GM21390 (cell line): ENCODE measurements around the gene MICA.
"Not testable (repeated sequence)": the region's sequence is repeated elsewhere in the genome, so short reads cannot be mapped to it uniquely, and the experiment has no call there.

Source experiments
- ATAC-seq: cut with Tn5 transposase; IDR thresholded peaks from one replicate; pipeline ENCODE4 v1.9.1; 2021; ENCODE audit not compliant: unreplicated experiment

Gene MICA

DNA sequence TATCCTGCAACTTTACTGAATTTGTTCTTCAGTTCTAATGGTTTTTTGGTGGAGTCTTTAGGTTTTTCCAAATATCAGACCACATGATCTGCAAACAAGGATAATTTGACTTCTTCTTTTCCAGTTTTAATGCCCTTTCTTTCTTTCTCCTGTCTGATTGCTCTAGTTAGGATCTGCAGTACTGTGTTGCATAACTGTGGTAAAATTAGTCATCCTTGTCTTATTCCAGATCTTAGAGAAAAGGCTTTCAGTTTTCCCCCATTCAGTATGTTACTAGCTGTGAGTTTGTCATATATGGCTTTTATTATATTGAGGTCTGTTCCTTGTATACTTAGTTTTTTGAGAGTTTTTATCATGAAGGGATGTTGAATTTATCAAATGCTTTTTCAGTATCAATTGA is 4.3 kb downstream of the MICA start:
- ATAC-seq: no peak

DNA sequence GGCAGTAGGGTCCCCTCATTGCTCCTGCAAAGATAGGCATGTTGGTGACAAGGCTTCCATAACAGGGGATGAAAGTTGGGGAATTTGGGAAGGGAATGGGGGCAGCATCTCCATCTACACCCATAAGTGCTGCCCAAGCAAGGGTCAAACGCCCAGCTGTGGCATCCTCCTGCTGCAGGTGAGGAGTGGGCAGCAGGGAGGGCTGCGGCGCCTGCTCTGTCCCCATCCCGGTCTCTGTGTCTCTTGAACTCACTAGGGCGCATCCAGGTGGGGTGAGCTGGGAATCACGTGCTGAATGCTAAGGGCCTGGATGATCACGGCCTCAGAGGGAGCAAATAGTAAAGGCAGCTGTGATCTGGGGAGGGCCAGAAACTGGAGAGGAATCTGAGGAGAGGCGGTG is 9.1 kb downstream of the MICA start:
- no peak for ATAC-seq

DNA sequence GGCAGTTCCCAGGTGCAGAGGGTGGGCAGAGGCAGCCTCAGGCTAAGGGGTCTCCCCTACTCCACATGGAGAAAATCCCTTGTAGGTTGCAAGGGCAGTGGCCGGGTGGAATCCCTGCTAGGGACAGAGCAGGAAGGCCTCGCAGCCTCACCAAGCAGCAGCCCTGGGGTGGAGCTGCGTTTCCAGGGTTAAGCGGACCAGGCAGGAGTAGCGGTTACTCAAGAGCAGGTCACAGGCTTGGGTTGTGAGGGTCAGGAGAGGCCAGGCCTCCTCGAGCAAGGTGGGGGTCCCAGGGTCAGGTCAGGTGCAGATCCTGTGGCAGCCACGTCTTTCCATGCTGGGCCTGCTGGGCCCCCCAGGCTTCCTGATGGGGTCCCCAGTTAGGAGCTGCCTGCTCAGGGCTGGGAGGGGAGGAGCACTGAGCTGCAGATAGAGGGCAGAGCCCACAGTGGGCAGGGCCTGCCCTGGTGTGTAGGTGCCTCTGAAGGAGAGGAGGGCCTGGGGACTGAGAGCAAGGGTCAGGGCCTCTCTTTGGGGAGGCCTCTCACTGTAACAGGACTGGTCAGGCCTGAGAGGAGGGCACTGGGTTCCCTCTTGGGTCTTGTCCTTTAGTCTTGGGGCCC is 10.9 kb downstream of the MICA start:
- ATAC-seq: not testable (repeated sequence)

DNA sequence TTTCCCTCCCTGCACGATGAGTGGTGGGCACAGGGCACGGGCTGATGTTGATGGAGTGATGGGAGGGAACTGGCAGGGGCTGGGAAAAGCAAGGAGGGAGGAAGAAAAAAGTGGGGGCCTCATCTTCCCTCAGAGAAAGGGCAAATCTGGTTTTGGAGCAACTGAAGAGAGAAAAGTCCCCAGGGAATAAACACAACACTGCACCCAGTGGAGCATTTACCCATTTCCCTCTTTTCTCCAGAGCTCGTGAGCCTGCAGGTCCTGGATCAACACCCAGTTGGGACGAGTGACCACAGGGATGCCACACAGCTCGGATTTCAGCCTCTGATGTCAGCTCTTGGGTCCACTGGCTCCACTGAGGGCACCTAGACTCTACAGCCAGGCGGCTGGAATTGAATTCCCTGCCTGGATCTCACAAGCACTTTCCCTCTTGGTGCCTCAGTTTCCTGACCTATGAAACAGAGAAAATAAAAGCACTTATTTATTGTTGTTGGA is 11.4 kb downstream of the MICA start:
- no peak for ATAC-seq

DNA sequence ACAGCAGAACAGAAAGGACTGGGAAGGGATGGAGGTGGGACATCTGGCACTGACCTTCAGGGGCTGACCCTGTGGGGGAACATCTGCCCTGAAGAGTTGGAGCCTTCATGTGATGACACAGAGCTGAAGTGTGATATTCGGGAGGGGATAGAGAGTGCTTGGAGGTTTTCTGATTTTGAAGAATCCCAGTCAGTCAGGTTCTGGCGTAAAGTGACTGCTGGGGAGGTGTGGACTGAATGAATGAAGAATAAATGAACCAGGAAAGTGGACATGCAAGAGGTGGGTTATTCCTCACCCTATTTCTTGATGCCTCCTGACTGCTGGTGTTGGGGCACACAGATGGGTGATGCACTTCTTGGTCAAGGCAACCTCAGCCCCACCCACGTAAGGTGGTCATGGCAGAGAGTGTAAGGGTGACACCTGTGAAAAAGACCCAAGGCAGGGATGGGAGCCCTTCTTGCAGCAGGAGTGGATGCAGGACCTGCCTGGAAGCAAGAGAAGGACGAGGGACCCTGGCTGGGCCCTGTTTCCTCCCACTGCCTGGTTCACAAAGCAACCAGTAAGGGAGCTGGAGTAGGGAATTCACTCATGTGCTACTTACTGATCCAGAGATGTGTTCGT is 13.1 kb downstream of the MICA start:
- no peak for ATAC-seq

DNA sequence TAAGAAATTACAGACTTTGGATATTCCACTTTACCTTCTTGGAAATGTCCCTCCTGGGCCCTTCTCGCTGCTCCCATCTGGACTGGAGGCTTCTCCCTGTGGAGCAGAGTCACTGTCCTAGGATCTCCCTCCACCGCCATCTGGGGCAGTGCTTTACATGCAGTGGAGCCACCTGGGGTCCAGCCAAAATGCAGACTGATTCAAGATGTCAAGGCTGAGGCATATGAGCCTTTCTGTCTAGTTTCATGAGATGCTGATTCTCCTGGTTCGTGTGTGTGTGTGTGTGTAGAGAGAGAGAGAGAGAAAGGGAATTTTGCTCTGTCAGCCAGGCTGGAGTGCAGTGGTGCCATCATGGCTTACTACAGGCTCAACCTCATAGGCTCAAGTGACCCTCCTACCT is 14.9 kb downstream of the MICA start:
- no peak for ATAC-seq

DNA sequence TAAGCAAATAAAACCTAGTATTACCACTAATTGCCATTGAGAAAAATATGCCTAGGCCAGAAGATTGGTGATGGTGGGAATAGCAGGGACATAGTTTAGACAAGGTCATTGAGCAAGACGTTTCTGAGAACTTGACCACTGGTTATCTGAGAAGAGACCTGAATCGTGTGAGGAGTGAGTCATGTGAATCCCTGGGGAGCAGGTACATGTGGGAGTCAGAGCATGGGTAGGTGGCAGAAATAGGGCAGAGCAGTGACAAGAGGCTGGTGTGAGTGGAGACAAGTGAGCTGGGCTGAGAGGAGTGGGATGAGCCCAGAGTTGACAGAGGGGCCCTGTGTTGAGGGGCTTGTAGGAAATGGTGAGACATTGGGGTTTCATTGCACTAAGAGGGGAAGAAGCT is 16.4 kb downstream of the MICA start:
- ATAC-seq: no peak

DNA sequence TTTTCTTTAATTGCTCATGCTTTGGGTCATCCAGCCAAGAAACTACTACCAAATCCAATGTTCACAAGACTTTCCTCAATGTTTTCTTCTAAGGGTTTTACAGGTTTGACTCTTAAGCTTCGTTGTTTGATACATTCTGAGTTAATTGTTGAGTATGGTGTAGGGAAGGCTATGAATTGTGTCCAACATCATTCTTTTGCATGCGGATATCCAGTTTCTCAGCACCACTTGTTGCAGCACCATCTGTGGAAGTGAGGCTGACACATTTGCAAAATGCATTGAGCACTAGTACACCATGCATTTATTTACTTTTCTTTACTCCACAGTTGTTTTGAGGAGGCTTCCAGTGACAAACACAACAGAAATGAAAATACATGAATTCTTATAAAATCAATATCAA is 17.2 kb downstream of the MICA start:
- ATAC-seq: no peak

DNA sequence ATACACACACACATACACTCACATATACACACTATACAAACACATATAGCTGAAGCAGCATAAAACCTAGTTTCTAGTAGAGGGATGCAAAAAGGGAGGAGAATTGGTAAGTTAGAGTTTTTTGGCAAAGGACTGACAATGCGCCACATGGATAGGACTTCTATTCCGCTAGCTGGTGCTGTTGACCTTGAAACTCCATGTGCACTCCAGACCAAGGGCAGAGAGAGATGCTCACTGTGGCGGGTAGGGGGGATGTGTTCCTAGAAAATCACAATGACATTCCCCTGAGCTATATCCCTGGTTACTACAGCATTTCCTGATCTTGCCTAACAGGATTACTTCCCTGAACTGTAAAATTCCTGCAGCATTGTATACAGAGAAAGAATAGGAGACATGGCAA is 19.2 kb downstream of the MICA start:
- no peak for ATAC-seq

DNA sequence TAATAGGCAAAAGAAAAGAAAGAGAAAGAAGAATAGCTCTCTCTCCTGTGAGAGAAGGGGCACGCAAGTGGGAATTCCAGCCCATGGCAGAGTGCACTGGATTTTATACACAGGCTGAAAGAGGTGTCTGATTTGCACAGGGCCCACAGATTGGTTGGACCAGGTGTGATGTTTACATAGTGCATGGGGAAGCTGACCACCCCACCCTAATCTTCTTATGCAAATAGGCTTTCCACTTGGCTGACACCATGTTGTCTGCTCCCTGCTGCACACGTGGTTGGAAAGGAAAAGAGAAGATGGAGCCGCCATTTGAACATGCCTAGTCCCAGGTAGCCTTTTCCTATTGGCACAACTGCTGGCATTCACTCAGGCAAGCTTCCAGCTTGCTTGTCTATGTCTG is 20.2 kb downstream of the MICA start:
- no peak for ATAC-seq

DNA sequence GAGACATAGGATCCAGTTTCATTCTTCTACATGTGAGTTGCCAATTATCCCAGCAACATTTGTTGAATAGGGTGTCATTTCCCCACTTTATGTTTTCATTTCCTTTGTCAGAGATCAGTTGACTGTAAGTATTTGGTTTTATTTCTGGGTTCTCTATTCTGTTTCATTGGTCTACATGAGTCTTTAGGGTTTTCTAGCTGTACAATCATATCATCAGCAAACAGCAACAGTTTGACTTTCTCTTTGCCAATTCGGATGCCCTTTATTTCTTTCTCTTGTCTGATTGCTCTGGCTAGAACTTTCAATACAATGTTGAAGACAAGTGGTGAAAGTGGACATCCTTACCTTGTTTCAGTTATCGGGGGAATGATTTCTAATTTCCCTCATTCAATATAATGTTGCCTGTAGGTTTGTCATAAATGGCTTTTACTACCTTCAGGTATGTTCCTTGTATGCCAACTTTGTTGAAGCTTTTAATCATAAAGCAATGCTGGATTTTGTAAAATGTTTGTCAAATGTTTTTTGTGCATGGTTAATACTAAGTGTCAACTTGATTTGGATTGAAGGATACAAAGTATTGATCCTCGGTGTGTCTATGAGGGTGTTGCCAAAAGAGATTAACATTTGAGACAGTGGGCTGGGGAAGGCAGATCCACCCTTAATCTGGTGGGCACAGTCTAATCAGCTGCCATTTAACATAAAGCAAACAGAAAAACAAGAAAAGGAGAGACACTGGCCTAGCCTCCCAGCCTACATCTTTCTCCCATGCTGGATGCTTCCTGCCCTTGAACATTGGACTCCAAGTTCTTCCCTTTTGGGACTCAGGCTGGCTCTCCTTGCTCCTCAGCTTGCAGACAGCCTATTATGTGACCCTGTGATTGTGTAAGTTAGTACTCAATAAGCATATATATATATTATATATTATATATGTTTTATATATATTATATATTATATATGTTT is 23.3 kb downstream of the MICA start:
- ATAC-seq: no peak

DNA sequence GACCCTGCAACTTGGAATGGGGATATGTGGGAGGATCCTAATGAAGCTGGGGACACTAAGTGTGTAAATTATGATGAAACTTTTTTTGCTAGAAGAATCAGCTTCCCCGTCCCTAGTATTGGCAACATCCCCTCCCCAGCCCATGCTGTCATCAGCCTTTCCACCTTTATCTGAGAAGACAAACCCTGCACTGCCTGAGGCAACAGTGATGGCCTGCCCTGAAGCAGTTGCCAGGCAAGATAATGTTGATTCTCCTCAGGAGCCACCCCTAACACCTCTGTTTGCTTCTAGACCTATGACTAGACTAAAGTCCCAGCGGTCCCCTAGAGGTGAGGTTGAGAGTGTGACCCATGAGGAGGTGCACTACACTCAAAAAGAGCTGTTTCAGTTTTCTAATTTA is 27.1 kb downstream of the MICA start:
- ATAC-seq: no peak

DNA sequence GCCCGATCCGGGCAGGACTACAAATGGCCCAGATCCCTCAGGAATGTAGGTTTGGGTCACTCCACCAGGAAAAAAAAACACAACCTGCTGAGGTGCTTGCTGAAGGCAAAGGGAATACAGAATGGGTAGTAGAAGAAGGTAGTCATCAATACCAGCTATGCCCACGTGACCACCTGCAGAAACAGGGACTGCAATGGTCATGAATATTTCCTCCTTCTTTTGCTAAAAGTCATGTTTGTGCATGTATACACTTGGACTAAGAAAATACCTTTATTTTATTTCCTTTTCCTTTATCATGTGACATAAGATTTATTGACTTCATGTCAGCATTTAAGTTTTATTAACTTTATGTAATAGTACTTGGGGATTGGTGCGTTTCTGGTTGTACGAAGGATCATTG is 31.7 kb downstream of the MICA start:
- not testable (repeated sequence) for ATAC-seq

DNA sequence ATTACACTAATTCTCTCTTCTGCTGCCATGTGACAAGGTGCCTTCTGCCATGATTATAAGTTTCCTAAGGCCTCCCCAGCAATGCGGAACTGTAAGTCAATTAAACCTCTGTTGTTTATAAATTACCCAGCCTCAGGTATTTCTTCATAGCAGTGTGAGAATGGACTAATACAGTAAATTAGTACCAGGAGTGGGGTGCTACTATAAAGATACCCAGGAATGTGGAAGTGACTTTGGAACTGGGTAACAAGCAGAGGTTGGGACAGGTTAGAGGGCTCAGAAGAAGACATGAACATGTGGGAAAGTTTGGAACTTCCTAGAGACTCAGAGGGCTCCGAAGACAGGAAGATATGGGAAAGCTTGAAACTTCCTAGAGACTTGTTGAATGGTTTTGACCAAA is 34.8 kb downstream of the MICA start:
- ATAC-seq: no peak

DNA sequence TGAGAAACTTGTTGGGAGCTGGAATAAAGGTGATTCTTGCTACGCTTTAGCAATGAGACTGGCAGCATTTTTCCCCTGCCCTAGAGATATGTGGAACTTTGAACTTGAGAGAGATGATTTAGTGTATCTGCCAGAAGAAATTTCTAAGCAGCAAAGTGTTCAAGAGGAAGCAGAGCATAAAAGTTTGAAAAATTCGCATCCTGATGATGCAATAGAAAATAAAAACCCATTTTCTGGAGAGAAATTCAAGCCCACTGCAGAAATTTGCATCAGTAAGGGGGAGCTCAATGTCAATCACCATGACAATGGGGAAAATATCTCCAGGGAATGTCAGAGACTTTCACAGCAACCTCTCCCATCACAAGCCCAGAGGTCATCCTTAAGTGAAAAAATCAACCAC is 35.3 kb downstream of the MICA start:
- no peak for ATAC-seq

DNA sequence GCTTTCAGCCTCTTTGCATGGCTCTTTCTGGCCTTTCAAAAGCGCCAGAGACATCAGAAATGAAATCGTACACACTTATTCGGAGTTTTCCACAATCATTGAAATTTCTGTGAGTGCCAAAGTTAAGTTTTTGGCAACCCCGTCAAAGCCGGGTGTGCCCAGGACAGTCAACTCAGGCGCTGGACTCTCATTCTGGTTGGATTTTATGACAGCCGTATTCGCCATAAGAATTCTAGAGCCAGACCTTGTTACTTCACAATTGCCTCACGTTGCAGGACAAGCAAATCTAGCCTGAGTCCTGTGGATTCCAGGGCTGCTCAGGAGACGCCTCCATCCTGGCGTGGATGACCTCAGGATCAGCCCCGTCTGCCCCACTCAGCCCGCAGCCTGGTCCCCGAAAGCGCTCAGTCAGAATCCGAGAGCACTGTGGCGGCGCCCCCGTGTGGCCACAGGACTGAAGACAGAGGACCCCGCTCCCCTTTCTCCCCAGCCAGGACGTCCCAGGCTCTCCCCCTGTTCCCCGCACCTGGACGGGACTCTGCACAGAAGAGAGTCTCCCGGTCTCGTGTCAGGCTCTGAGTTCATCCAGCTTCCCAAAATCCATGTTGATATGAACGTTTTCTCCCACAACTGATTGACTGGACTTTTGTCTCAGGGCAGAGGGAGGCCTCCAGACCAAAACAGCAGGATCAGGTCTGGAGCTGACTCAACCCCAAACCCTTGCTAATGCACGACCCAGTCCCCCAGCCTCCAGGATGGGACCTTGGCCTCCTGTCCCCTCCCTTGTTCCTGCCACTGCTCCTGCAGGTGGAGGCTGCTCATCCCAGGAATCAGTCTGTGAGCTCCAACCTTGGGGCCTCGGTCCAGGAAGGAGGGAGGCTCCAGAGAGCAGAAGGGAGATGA is 38.2 kb downstream of the MICA start:
- no peak for ATAC-seq

DNA sequence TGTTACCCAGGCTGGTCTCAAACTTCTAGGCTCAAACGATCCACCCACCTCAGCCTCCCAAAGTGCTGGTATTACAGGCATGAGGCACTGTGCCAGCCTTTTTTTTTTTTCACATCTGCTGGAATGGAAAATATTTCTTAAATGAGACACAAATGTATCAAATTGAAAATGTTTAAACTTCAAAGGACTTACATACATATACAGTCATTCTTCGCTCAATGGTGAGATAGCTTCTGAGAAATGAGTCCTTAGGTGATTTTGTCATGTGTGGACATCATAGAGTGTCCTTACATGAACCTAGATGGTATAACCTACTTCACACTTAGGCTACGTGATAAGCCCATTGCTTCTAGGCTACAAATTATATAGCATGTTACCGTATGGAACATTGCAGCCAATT is 43.1 kb downstream of the MICA start:
- ATAC-seq: no peak

DNA sequence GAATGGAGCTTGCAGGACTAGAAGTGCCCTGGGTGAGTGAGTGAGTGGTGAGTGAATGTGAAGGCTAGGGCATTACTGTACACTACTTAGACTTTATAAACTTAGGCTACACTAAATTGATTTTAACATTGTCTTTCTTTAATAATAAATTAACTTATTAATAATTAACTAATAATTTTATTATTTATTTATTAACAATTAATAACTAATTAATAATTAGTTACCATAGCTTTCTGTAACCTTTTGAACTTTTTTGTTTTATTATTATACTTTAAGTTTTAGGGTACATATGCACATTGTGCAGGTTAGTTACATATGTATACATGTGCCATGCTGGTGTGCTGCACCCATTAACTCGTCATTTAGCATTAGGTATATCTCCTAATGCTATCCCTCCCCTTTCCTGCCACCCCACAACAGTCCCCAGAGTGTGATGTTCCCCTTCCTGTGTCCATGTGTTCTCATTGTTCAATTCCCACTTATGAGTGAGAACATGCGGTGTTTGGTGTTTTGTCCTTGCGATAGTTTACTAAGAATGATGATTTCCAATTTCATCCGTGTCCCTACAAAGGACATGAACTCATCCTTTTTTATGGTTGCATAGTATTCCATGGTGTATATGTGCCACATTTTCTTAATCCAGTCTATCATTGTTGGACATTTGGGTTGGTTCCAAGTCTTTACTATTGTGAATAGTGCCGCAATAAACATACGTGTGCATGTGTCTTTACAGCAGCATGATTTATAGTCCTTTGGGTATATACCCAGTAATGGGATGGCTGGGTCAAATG is 43.8 kb downstream of the MICA start:
- ATAC-seq: not testable (repeated sequence)

DNA sequence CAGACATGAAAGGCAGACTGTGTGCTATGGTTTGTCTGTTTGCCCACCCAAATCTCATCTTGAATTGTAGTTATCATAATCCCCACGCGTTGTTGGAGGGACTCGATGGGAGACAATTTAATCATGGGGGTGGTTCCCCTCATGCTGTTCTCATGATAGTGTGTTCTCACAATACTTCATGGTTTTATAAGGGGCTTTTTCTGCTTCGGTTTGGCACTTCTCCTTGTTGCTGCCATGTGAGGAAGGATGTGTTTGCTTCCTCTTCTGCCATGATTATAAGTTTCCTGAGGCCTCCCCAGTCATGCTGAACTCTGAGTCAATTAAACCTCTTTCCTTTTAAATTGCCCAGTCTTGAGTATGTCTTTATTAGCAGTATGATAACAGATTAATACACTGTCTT is 47.4 kb downstream of the MICA start:
- no peak for ATAC-seq

DNA sequence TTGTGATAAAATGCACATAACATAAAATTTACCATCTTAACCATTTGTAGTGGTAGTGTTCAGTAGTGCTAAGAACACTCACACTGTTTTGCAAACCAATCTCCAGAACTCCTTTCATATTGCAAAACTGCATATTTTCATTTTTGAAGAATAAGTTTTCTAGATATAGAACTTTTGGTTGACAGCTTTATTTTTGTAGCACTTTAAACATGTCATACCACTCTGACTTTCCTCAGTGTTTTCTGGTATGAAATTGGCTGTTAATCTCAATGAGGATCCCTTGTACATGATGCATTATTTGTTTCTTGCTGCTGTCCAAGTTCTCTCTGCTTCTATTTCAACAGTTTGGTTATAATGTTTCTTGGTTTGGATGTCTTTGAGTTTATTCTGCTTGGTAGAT is 49.5 kb downstream of the MICA start:
- ATAC-seq: no peak
